GM12878 (cell line): Measurements from ENCODE around the gene CCDC82. TPM values are rescaled to one million over a fixed set of nuclear protein-coding genes. Genes with fewer than 3 reads are reported as not detected.

ENCODE experiments used
- ATAC-seq: fragments of 200-7000 bp; cut with Tn5 transposase; 3 replicates; pipeline ENCODE4 v1.9.1; 2020; ENCODE audit warnings: mild to moderate bottlenecking, moderate library complexity
- BruUV-seq: library from RNA; stranded (reverse); fragments of 400-500 nt; replicated peaks from 2 replicates; lab custom pipeline; 2021; lab: Mats Ljungman, UMichigan
- CTCF ChIA-PET: fragments of 300-600 bp; sonication (Branson Sonifier 250); formaldehyde crosslinking; extraction: SDS; loops from one replicate; lab custom pipeline; 2021; ENCODE audit warnings: inconsistent platforms; lab: Yijun Ruan, JAX
- POLR2A ChIA-PET: fragments of 350-600 bp; formaldehyde crosslinking; extraction: SDS; loops from one replicate; lab custom pipeline; 2021; ENCODE audit warnings: inconsistent platforms; lab: Charles Lee
- RAD21 ChIA-PET: fragments of 300-600 bp; sonication (Branson Sonifier 250); formaldehyde crosslinking; loops from one replicate; lab custom pipeline; 2023; ENCODE audit warnings: antibody characterized with exemption; ENCODE audit not compliant: unreplicated experiment; lab: Charles Lee
- SMC1A ChIA-PET: fragments of 300-600 bp; sonication (Branson Sonifier 250); formaldehyde crosslinking; loops from one replicate; lab custom pipeline; 2023; ENCODE audit not compliant: unreplicated experiment, uncharacterized antibody; lab: Charles Lee
- DNase-seq: peaks from one replicate; pipeline ENCODE4 v3.0.0-alpha.2; 2011; ENCODE audit warnings: low read depth, low spot score
- FAIRE-seq: peaks from 3 replicates; lab custom pipeline; 2011; peaks lifted over from hg19 to GRCh38; lab: Jason Lieb, UNC
- H2AFZ ChIP-seq: 2 replicates; pipeline ENCODE4 v1.6.0; 2011; ENCODE audit warnings: low read depth, low read length, control low read depth; ENCODE audit not compliant: control insufficient read depth
- H3K27ac ChIP-seq: 2 replicates; pipeline ENCODE4 v1.5.1; 2011; ENCODE audit warnings: control low read depth; ENCODE audit not compliant: control insufficient read depth, insufficient read depth
- H3K27me3 ChIP-seq, 2 experiments: replicated peaks in 1 of 2; 2 replicates each; pipeline versions ENCODE4 v1.6.0 to v1.6.1; 2011; ENCODE audit warnings: low read length in 1 of 2; ENCODE audit not compliant: control insufficient read depth in 2 of 2, insufficient read depth in 2 of 2
- H3K36me3 ChIP-seq, 2 experiments: 2 replicates each; pipeline ENCODE4 v1.5.1; 2011; ENCODE audit warnings: low read length in 1 of 2; ENCODE audit not compliant: control insufficient read depth in 2 of 2, insufficient read depth in 2 of 2
- H3K4me1 ChIP-seq: 2 replicates; pipeline ENCODE4 v1.6.1; 2011; ENCODE audit warnings: mild to moderate bottlenecking, low read length, moderate library complexity, mixed read lengths; ENCODE audit not compliant: control insufficient read depth, insufficient read depth
- H3K4me2 ChIP-seq: 2 replicates; pipeline ENCODE4 v1.6.0; 2011; ENCODE audit warnings: control low read depth; ENCODE audit not compliant: control insufficient read depth, insufficient read depth
- H3K4me3 ChIP-seq: fragments of 200-600 bp; sonication (generic); 2 replicates; pipeline ENCODE4 v1.5.1; 2016
- H3K79me2 ChIP-seq: 2 replicates; pipeline ENCODE4 v1.6.0; 2011; ENCODE audit warnings: low read length; ENCODE audit not compliant: control insufficient read depth, insufficient read depth
- H3K9ac ChIP-seq: 2 replicates; pipeline ENCODE4 v1.8.0; 2011; ENCODE audit warnings: low read length, control low read depth, mixed read lengths; ENCODE audit not compliant: control insufficient read depth, insufficient read depth
- H3K9me3 ChIP-seq: replicated peaks from 3 replicates; pipeline ENCODE4 v1.5.1; 2011; ENCODE audit warnings: mild to moderate bottlenecking, low read length; ENCODE audit not compliant: control insufficient read depth, insufficient read depth
- H4K20me1 ChIP-seq: 2 replicates; pipeline ENCODE4 v1.6.0; 2011; ENCODE audit not compliant: control insufficient read depth, insufficient read depth
- BCLAF1 ChIP-seq: fragments of 450-650 bp; IDR thresholded peaks from 2 replicates; pipeline ENCODE4 v1.6.1; 2017; ENCODE audit warnings: antibody characterized with exemption, mild to moderate bottlenecking, moderate library complexity
- DPF2 ChIP-seq: fragments of 450-650 bp; IDR thresholded peaks from 2 replicates; pipeline ENCODE4 v1.6.1; 2017; ENCODE audit warnings: mild to moderate bottlenecking
- E2F8 ChIP-seq: fragments of 450-650 bp; IDR thresholded peaks from 2 replicates; pipeline ENCODE4 v1.6.1; 2018; ENCODE audit warnings: mild to moderate bottlenecking, low read depth, moderate library complexity; ENCODE audit not compliant: partially characterized antibody
- LARP7 ChIP-seq: fragments of 450-650 bp; IDR thresholded peaks from 2 replicates; pipeline ENCODE4 v1.6.1; 2017; ENCODE audit warnings: mild to moderate bottlenecking
- NBN ChIP-seq: fragments of 450-650 bp; IDR thresholded peaks from 2 replicates; pipeline ENCODE4 v1.6.1; 2016
- SIN3A ChIP-seq: IDR thresholded peaks from 2 replicates; pipeline ENCODE4 v1.6.1; 2012; ENCODE audit warnings: low read depth, low read length, improper control_type of control experiment
- SIX5 ChIP-seq: IDR thresholded peaks from 2 replicates; pipeline ENCODE4 v1.6.1; 2011; ENCODE audit warnings: mild to moderate bottlenecking, low read depth, low read length, moderate library complexity; ENCODE audit not compliant: severe bottlenecking
- SMAD5 ChIP-seq: IDR thresholded peaks from 2 replicates; pipeline ENCODE4 v1.6.1; 2016; ENCODE audit warnings: antibody characterized with exemption, low read depth
- ZNF274 ChIP-seq: IDR thresholded peaks from one replicate; pipeline ENCODE4 v1.8.0; 2011; ENCODE audit not compliant: insufficient read length, insufficient read depth
- ZNF384 ChIP-seq: IDR thresholded peaks from 2 replicates; pipeline ENCODE4 v1.6.1; 2012; ENCODE audit warnings: low read depth, mild to moderate bottlenecking, low read length, improper control_type of control experiment, borderline replicate concordance
- WGBS: methylation state at CpG from one replicate; pipeline ENCODE4 v1.1.6; 2016; ENCODE audit warnings: low lambda C conversion rate; ENCODE audit not compliant: insufficient replicate concordance, insufficient coverage; ENCODE audit errors: missing lambda C conversion rate; 5-methylcytosine and 5-hydroxymethylcytosine counted together
- in situ Hi-C: fragments of 300-500 bp; cut with MboI; formaldehyde crosslinking; loops from 9 replicates; pipeline ENCODE4 v1.14.3; 2018; ENCODE audit warnings: mixed read lengths
- intact Hi-C: fragments of 100-400 bp; cut with micrococcal nuclease; formaldehyde crosslinking; loops from one replicate; pipeline ENCODE4 v1.14.2; 2022; ENCODE audit not compliant: unreplicated experiment
- polyA plus RNA-seq, 11 experiments: library from polyadenylated mRNA; depleted of rRNA in 4 of 11; unstranded in 6 of 11; stranded (reverse) in 5 of 11; fragments of >200 nt; fragmentation: Nextera tagmentation in 4 of 11; fragmentation: Illumina TruSeq in 1 of 11; extraction: Ambion mirVana in 4 of 11; extraction: Trizol in 1 of 11; gene quantifications; 1 replicate in 1 of 11; 2 replicates in 10 of 11; pipeline versions ENCODE4 v1.2.1 to v1.2.3, GENCODE V29; 2011 to 2016; ENCODE audit warnings: inconsistent platforms in 2 of 11, missing spikeins in 2 of 11, low read depth in 1 of 11
- total RNA-seq, 4 experiments: library from RNA; depleted of rRNA in 3 of 4; stranded (reverse); fragments of >200 nt in 3 of 4; fragmentation: Illumina TruSeq in 1 of 4; extraction: Trizol in 1 of 4; gene quantifications; 2 replicates each; pipeline versions ENCODE4 v1.2.1 to v1.2.3, GENCODE V29; 2013 to 2021

CCDC82 gene
- total and polyA plus RNA-seq, 10 of the 15 experiments (the other 5 are each of a cell fraction or from before 2014, with no cell fraction given) = 15.2 to 62.4 (median 28.8) TPM

- in situ Hi-C loops (no loop called here), intact Hi-C loops (no loop called here)
- BruUV-seq = no TSS peak
- Histone ChIP-seq H3K4me2 (no peak overlapping the region), H3K36me3 (peaks cover 0 to 7% of the 10 kb centered on the region in 2 experiments; a peak in 1 of 4 replicates), H3K9ac (no peak overlapping the region), H4K20me1 (no peaks in the 10 kb centered on the region; the same call in none of the 2 replicates), H3K4me3 (no peak overlapping the region), H3K27me3 (no peaks in the 10 kb centered on the region), H3K9me3 (no peaks in the 10 kb centered on the region), H3K4me1 (0 out of 2 replicates have a peak, but pooled peaks cover 5% of the 10 kb centered on the region), H2AFZ (no peak overlapping the region), H3K27ac (no peak overlapping the region), H3K79me2 (peaks cover 76% of the 10 kb centered on the region)
- ChIA-PET CTCF (interaction anchor here (0.7 to 1.5 kb wide), 2 partner anchors 11 to 211 kb away, joined by 3 to 5 read pairs; no protein-coding TSS in a partner anchor), SMC1A (interaction anchor here (0.6 to 1.9 kb wide), 2 partner anchors 11 to 312 kb away, joined by 4 to 7 read pairs; no protein-coding TSS in a partner anchor), POLR2A (no interaction called here), RAD21 (interaction anchor here (0.6 kb wide), 1 partner anchor 11 kb away, joined by 3 read pairs; no protein-coding TSS in a partner anchor)
- no peak for TF ChIP-seq SMAD5
- no peak for TF ChIP-seq ZNF384
- no peak for DNase-seq
- no peak for ATAC-seq
- 93% methylated on average over 7 of the region's 7 CpGs for WGBS
- no peak for FAIRE-seq
Observed at GRCh38 chr11:96326959-96327358, 62.8 kb downstream of the CCDC82 start.

- no peak overlapping the region for H3K27ac ChIP-seq
- no peaks in the 10 kb centered on the region; the same call in none of the 2 replicates for H4K20me1 ChIP-seq
- no peak for FAIRE-seq
- no peaks in the 10 kb centered on the region for H3K4me1 ChIP-seq
- CTCF ChIA-PET = interaction anchor here (0.7 to 1.8 kb wide), 3 partner anchors 13 to 33 kb away, joined by 3 to 8 read pairs (median 3); partner anchors contain the start of gene MAML2
- ATAC-seq = no peak
- no peak overlapping the region for H3K9ac ChIP-seq
- H3K36me3 ChIP-seq = peaks cover 0 to 4% of the 10 kb centered on the region in 2 experiments; a peak in 1 of 4 replicates
- DNase-seq = no peak
- no peaks in the 10 kb centered on the region for H3K9me3 ChIP-seq
- RAD21 ChIA-PET = interaction anchor here (1.4 kb wide), 2 partner anchors 14 to 17 kb away, joined by 3 to 5 read pairs; no protein-coding TSS in a partner anchor
- BruUV-seq = no TSS peak
- in situ Hi-C loops (no loop called here), intact Hi-C loops (no loop called here)
- H3K4me3 ChIP-seq = no peak overlapping the region
- H3K4me2 ChIP-seq = no peak overlapping the region
- H3K79me2 ChIP-seq = peaks cover 76% of the 10 kb centered on the region
- no peak overlapping the region for H2AFZ ChIP-seq
- WGBS = 40% methylated on average over 1 of the region's 1 CpG
- no peaks in the 10 kb centered on the region for H3K27me3 ChIP-seq
- SMC1A ChIA-PET = interaction anchor here (0.9 to 3.5 kb wide), 5 partner anchors 10 to 50 kb away, joined by 3 to 17 read pairs (median 5); no protein-coding TSS in a partner anchor
- POLR2A ChIA-PET = interaction anchor here (0.9 to 1.3 kb wide), 4 partner anchors 10 to 65 kb away, joined by 3 read pairs; partner anchors contain the start of gene CCDC82
- no peak for TF ChIP-seq DPF2
- TF ChIP-seq E2F8 = no peak
- no peak for TF ChIP-seq ZNF274
- TF ChIP-seq SIX5 = no peak
- TF ChIP-seq BCLAF1 = no peak
- TF ChIP-seq LARP7 = no peak
- no peak for TF ChIP-seq SIN3A
- TF ChIP-seq NBN = no peak
Observed at GRCh38 chr11:96324912-96325311, 64.8 kb downstream of the CCDC82 start.
